Astrocyte of the cerebellum (primary cell): ENCODE measurements around the gene TAF1B.

Experiments
- DNase-seq: peaks from one replicate; pipeline ENCODE4 v3.0.0-alpha.2; 2011; ENCODE audit warnings: low read depth
- H3K4me3 ChIP-seq: 2 replicates; pipeline ENCODE4 v1.5.1; 2011; ENCODE audit warnings: mild to moderate bottlenecking, low read depth, low read length, moderate library complexity
- CTCF ChIP-seq: IDR thresholded peaks from 2 replicates; pipeline ENCODE4 v1.5.1; 2012; ENCODE audit warnings: low read length, low read depth, moderate library complexity, mild to moderate bottlenecking; ENCODE audit errors: missing control alignments
- in situ Hi-C: cut with HindIII; loops from 2 replicates; pipeline ENCODE4 v1.10.0; 2017; ENCODE audit warnings: low sequenced_read_pairs

TAF1B gene

GRCh38 chr2:9945596-9945995, 102.3 kb downstream of the TAF1B start:
- TF ChIP-seq CTCF = no peak
- in situ Hi-C loops = no loop called here
- no peak overlapping the region for H3K4me3 ChIP-seq
- DNase-seq = no peak

- in situ Hi-C loops = no loop called here
- no peak for DNase-seq
- no peak overlapping the region for H3K4me3 ChIP-seq
- TF ChIP-seq CTCF = no peak
Observed at GRCh38 chr2:9946076-9946475, 102.8 kb downstream of the TAF1B start.

GRCh38 chr2:9946818-9947217, 103.5 kb downstream of the TAF1B start:
- TF ChIP-seq CTCF = no peak
- in situ Hi-C loops = no loop called here
- no peak for DNase-seq
- H3K4me3 ChIP-seq = no peak overlapping the region

- DNase-seq = no peak
- TF ChIP-seq CTCF = no peak
- H3K4me3 ChIP-seq = no peak overlapping the region
- in situ Hi-C loops = no loop called here
Observed at GRCh38 chr2:9948721-9949120, 105.4 kb downstream of the TAF1B start.

GRCh38 chr2:9949239-9949991, 106.1 kb downstream of the TAF1B start:
- no peak for DNase-seq
- in situ Hi-C loops = no loop called here
- TF ChIP-seq CTCF = no peak
- H3K4me3 ChIP-seq = no peak overlapping the region

GRCh38 chr2:9949992-9950520, 106.8 kb downstream of the TAF1B start:
- no peak for DNase-seq
- in situ Hi-C loops = no loop called here
- H3K4me3 ChIP-seq = no peak overlapping the region
- no peak for TF ChIP-seq CTCF
